ENCODE data around the gene INO80E. TPM values are rescaled to one million over a fixed set of nuclear protein-coding genes. Genes with fewer than 3 reads are reported as not detected.

INO80E gene
- total and polyA plus RNA-seq, 4 donors, result 8.0 to 24.8 (median 17.2) TPM

DNA sequence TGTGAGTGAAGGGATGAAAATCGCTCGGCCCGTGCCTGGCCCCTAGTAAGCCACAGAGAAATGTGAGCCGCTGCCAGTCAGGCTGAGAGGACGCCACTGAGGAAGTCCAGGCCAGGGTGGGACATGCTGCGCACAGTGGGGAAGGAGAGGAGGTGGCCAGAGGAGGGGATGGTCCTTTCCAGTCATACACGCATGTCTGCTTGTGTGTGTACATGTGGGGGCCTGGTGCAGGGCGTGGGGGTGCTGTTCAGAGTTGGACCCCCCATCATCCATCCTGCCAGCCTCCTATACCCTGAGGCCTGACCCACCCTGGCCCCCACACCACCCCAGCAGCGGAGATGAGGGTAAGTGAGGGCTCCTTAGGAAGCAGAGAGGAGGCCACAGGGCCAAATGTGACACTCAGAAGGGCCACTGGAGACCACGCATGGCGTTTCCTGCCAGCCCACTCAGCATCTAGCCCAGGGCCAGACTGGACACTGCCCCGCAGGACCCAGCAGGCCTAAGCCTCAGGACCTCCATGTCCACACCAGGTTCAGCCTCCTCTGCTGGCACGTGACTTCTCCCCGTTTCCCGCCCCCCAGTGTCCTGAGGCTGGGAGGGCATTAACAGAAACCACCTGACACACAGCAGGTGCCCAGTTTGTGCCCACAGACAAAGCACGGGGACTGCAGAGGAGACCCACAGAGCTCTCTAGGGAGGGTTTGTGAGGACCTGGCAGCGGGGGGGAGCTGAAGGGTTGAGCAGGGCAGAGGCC lies 7.8 kb downstream of the INO80E start:
- Histone ChIP-seq H3K9me3 (ENCODE audit: control insufficient read depth in 4 of 4, low read length in 3 of 4) (no peaks in the 10 kb centered on the region), H3K4me1 (ENCODE audit: control insufficient read depth in 4 of 4, insufficient read depth in 4 of 4, low read length in 3 of 4) (no peaks in the 10 kb centered on the region), H3K4me3 (ENCODE audit: low read depth in 1 of 3, low read length in 3 of 3) (no peak overlapping the region), H3K27me3 (ENCODE audit: control insufficient read depth in 4 of 4, insufficient read depth in 4 of 4, low read length in 3 of 4) (no peaks in the 10 kb centered on the region), H3K27ac (ENCODE audit: low read depth in 1 of 2, low read length in 2 of 2) (no peak overlapping the region), H3K9ac (ENCODE audit: low read depth in 1 of 2, low read length in 2 of 2) (no peak overlapping the region), H3K36me3 (ENCODE audit: control insufficient read depth in 4 of 4, insufficient read depth in 3 of 4, low read depth in 1 of 4, low read length in 3 of 4) (peaks cover 0 to 10% (median 3%) of the 10 kb centered on the region in 4 donors)
- TF ChIP-seq FOXA2 (IDR thresholded peaks at IDR 0.05), result no peak
- WGBS, result 93% methylated on average over 17 of the region's 17 CpGs
- no peak for DNase-seq (ENCODE audit: low spot score)

- TF ChIP-seq FOXA2 (IDR thresholded peaks at IDR 0.05) (no peak), GABPA (IDR thresholded peaks at IDR 0.05 in 1 of 2, conservative IDR thresholded peaks at IDR 0.05 in 1 of 2) (no peak), JUND (IDR thresholded peaks at IDR 0.05) (no peak), NR2F2 (IDR thresholded peaks at IDR 0.05) (no peak), SP1 (IDR thresholded peaks at IDR 0.05) (no peak), RXRA (IDR thresholded peaks at IDR 0.05) (no peak), EGR1 (IDR thresholded peaks at IDR 0.05; ENCODE audit: low read depth in 2 of 2) (no peak)
- Histone ChIP-seq H3K9me3 (ENCODE audit: control insufficient read depth in 4 of 4, low read length in 3 of 4) (no peaks in the 10 kb centered on the region), H3K36me3 (ENCODE audit: control insufficient read depth in 4 of 4, insufficient read depth in 3 of 4, low read depth in 1 of 4, low read length in 3 of 4) (peaks cover 0 to 7% (median 3%) of the 10 kb centered on the region in 4 donors), H3K27me3 (ENCODE audit: control insufficient read depth in 4 of 4, insufficient read depth in 4 of 4, low read length in 3 of 4) (no peaks in the 10 kb centered on the region), H3K4me1 (ENCODE audit: control insufficient read depth in 4 of 4, insufficient read depth in 4 of 4, low read length in 3 of 4) (no peaks in the 10 kb centered on the region), H3K9ac (ENCODE audit: low read depth in 1 of 2, low read length in 2 of 2) (no peak overlapping the region), H3K4me3 (ENCODE audit: low read depth in 1 of 3, low read length in 3 of 3) (no peak overlapping the region), H3K27ac (ENCODE audit: low read depth in 1 of 2, low read length in 2 of 2) (no peak overlapping the region)
- no peak for DNase-seq (ENCODE audit: low spot score)
- WGBS, result 78% methylated on average over 19 of the region's 19 CpGs
These were observed 8.4 kb downstream of the INO80E start for GRCh38 chr16:30004424-30004776.

DNA sequence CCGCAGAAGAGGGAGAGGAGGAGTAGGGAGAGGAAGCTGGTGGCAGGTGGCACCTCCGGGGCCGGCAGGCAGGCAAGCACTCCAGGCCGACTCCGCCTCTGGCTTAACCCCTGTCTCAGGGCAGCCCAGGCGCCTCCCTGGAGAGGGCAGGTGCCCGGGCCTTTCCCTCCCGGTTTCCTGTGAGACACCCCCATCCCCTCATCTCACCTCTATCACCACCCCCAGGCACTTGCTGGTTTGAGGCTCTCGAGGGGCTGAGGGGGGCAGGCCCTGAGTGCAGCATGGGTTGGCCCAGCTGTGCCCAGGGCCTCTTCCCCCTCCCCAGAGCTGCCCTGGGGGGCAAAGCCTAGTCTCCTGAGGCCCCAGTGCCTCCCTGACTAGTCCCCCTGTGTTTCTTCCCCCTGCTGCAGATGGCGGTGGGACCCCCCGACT lies 8.8 kb downstream of the INO80E start:
- no peak for DNase-seq (ENCODE audit: low spot score)
- H3K27ac ChIP-seq (ENCODE audit: low read depth in 1 of 2, low read length in 2 of 2), result no peak overlapping the region
- H3K4me1 ChIP-seq (ENCODE audit: control insufficient read depth in 4 of 4, insufficient read depth in 4 of 4, low read length in 3 of 4), result no peaks in the 10 kb centered on the region
- no peaks in the 10 kb centered on the region for H3K27me3 ChIP-seq (ENCODE audit: control insufficient read depth in 4 of 4, insufficient read depth in 4 of 4, low read length in 3 of 4)
- TF ChIP-seq, protein P1, sequence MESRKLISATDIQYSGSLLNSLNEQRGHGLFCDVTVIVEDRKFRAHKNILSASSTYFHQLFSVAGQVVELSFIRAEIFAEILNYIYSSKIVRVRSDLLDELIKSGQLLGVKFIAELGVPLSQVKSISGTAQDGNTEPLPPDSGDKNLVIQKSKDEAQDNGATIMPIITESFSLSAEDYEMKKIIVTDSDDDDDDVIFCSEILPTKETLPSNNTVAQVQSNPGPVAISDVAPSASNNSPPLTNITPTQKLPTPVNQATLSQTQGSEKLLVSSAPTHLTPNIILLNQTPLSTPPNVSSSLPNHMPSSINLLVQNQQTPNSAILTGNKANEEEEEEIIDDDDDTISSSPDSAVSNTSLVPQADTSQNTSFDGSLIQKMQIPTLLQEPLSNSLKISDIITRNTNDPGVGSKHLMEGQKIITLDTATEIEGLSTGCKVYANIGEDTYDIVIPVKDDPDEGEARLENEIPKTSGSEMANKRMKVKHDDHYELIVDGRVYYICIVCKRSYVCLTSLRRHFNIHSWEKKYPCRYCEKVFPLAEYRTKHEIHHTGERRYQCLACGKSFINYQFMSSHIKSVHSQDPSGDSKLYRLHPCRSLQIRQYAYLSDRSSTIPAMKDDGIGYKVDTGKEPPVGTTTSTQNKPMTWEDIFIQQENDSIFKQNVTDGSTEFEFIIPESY (IDR thresholded peaks at IDR 0.05), result no peak
- TF ChIP-seq YY1 (IDR thresholded peaks at IDR 0.05), result no peak
- TF ChIP-seq, protein P2, sequence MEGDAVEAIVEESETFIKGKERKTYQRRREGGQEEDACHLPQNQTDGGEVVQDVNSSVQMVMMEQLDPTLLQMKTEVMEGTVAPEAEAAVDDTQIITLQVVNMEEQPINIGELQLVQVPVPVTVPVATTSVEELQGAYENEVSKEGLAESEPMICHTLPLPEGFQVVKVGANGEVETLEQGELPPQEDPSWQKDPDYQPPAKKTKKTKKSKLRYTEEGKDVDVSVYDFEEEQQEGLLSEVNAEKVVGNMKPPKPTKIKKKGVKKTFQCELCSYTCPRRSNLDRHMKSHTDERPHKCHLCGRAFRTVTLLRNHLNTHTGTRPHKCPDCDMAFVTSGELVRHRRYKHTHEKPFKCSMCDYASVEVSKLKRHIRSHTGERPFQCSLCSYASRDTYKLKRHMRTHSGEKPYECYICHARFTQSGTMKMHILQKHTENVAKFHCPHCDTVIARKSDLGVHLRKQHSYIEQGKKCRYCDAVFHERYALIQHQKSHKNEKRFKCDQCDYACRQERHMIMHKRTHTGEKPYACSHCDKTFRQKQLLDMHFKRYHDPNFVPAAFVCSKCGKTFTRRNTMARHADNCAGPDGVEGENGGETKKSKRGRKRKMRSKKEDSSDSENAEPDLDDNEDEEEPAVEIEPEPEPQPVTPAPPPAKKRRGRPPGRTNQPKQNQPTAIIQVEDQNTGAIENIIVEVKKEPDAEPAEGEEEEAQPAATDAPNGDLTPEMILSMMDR (IDR thresholded peaks at IDR 0.05; ENCODE audit: low read depth, low read length, missing input control), result no peak
- no peak for TF ChIP-seq TAF1 (conservative IDR thresholded peaks at IDR 0.05)
- no peak for TF ChIP-seq NR2F2 (IDR thresholded peaks at IDR 0.05)
- no peak for TF ChIP-seq SP1 (IDR thresholded peaks at IDR 0.05)
- no peak for TF ChIP-seq EGR1 (IDR thresholded peaks at IDR 0.05; ENCODE audit: low read depth in 2 of 2)
- TF ChIP-seq ATF3 (IDR thresholded peaks at IDR 0.05), result no peak
- TF ChIP-seq HNF4A (conservative IDR thresholded peaks at IDR 0.05), result no peak
- no peak for TF ChIP-seq MAX (IDR thresholded peaks at IDR 0.05)
- no peak for TF ChIP-seq JUND (IDR thresholded peaks at IDR 0.05)
- TF ChIP-seq, protein P3, sequence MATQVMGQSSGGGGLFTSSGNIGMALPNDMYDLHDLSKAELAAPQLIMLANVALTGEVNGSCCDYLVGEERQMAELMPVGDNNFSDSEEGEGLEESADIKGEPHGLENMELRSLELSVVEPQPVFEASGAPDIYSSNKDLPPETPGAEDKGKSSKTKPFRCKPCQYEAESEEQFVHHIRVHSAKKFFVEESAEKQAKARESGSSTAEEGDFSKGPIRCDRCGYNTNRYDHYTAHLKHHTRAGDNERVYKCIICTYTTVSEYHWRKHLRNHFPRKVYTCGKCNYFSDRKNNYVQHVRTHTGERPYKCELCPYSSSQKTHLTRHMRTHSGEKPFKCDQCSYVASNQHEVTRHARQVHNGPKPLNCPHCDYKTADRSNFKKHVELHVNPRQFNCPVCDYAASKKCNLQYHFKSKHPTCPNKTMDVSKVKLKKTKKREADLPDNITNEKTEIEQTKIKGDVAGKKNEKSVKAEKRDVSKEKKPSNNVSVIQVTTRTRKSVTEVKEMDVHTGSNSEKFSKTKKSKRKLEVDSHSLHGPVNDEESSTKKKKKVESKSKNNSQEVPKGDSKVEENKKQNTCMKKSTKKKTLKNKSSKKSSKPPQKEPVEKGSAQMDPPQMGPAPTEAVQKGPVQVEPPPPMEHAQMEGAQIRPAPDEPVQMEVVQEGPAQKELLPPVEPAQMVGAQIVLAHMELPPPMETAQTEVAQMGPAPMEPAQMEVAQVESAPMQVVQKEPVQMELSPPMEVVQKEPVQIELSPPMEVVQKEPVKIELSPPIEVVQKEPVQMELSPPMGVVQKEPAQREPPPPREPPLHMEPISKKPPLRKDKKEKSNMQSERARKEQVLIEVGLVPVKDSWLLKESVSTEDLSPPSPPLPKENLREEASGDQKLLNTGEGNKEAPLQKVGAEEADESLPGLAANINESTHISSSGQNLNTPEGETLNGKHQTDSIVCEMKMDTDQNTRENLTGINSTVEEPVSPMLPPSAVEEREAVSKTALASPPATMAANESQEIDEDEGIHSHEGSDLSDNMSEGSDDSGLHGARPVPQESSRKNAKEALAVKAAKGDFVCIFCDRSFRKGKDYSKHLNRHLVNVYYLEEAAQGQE (IDR thresholded peaks at IDR 0.05), result no peak
- TF ChIP-seq FOXA2 (IDR thresholded peaks at IDR 0.05), result no peak
- TF ChIP-seq FOXA1 (IDR thresholded peaks at IDR 0.05), result no peak
- no peak for TF ChIP-seq GABPA (IDR thresholded peaks at IDR 0.05 in 1 of 2, conservative IDR thresholded peaks at IDR 0.05 in 1 of 2)
- no peak for TF ChIP-seq HNF4G (IDR thresholded peaks at IDR 0.05)
- no peak for TF ChIP-seq RAD21 (IDR thresholded peaks at IDR 0.05)
- TF ChIP-seq RXRA (IDR thresholded peaks at IDR 0.05), result no peak
- no peak overlapping the region for H3K9ac ChIP-seq (ENCODE audit: low read depth in 1 of 2, low read length in 2 of 2)
- no peak overlapping the region for H3K4me3 ChIP-seq (ENCODE audit: low read depth in 1 of 3, low read length in 3 of 3)
- H3K9me3 ChIP-seq (ENCODE audit: control insufficient read depth in 4 of 4, low read length in 3 of 4), result no peaks in the 10 kb centered on the region
- WGBS, result 59% methylated on average over 11 of the region's 11 CpGs
- peaks cover 0 to 7% (median 3%) of the 10 kb centered on the region in 4 donors for H3K36me3 ChIP-seq (ENCODE audit: control insufficient read depth in 4 of 4, insufficient read depth in 3 of 4, low read depth in 1 of 4, low read length in 3 of 4)

Measured in liver (tissue), 9 donors.